PFSK-1 (cell line): ENCODE results near the gene ROBO4.

Experiments used
- POLR2AphosphoS5 ChIP-seq: IDR thresholded peaks from 2 replicates; pipeline ENCODE4 v1.6.1; 2012; ENCODE audit warnings: low read depth, mild to moderate bottlenecking, control low read depth, low read length, moderate library complexity
- SIN3A ChIP-seq: IDR thresholded peaks from 2 replicates; pipeline ENCODE4 v1.6.1; 2012; ENCODE audit warnings: mild to moderate bottlenecking, low read length, moderate library complexity, borderline replicate concordance; ENCODE audit not compliant: insufficient read depth
- TAF1 ChIP-seq: IDR thresholded peaks from 2 replicates; pipeline ENCODE4 v1.6.1; 2012; ENCODE audit warnings: low read length, control low read depth, borderline replicate concordance; ENCODE audit not compliant: insufficient read depth
- TF ChIP-seq, protein P1 (sequence below), 2 experiments: IDR thresholded peaks; 2 replicates each; pipeline versions ENCODE4 v1.6.1 to v1.8.0; 2011 to 2012; ENCODE audit warnings: low read depth in 2 of 2, low read length in 2 of 2, control low read depth in 1 of 2, inconsistent platforms in 1 of 2, mild to moderate bottlenecking in 1 of 2, moderate library complexity in 1 of 2; ENCODE audit not compliant: insufficient read depth in 1 of 2

DNA sequence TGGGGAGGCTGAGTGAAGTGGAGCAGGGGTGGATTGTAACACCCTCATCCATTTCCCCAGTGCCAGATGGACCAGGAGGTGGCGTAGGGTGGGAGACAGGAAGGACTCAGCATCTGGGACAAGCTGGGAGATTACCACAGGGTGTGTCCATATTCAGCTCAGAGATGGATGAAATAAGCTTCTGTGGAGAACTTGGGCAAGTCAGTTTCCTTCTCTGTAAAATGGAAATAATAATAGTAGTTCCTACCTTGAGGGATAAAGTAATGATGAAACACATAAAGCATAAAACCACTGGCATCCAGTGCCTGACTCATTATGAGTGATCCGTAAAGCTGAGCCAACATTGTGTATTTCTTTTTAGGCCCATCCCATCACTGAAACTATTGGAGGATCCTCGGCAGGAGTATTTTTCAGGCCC, 607 bp upstream of the ROBO4 start:
- TF ChIP-seq, protein P1, sequence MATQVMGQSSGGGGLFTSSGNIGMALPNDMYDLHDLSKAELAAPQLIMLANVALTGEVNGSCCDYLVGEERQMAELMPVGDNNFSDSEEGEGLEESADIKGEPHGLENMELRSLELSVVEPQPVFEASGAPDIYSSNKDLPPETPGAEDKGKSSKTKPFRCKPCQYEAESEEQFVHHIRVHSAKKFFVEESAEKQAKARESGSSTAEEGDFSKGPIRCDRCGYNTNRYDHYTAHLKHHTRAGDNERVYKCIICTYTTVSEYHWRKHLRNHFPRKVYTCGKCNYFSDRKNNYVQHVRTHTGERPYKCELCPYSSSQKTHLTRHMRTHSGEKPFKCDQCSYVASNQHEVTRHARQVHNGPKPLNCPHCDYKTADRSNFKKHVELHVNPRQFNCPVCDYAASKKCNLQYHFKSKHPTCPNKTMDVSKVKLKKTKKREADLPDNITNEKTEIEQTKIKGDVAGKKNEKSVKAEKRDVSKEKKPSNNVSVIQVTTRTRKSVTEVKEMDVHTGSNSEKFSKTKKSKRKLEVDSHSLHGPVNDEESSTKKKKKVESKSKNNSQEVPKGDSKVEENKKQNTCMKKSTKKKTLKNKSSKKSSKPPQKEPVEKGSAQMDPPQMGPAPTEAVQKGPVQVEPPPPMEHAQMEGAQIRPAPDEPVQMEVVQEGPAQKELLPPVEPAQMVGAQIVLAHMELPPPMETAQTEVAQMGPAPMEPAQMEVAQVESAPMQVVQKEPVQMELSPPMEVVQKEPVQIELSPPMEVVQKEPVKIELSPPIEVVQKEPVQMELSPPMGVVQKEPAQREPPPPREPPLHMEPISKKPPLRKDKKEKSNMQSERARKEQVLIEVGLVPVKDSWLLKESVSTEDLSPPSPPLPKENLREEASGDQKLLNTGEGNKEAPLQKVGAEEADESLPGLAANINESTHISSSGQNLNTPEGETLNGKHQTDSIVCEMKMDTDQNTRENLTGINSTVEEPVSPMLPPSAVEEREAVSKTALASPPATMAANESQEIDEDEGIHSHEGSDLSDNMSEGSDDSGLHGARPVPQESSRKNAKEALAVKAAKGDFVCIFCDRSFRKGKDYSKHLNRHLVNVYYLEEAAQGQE (IDR thresholded peaks at IDR 0.05; ENCODE audit: insufficient read depth in 1 of 2, low read depth in 2 of 2, low read length in 2 of 2): no peak
- no peak for TF ChIP-seq POLR2AphosphoS5
- no peak for TF ChIP-seq TAF1
- TF ChIP-seq SIN3A: no peak
